ENCODE data around the gene FRMD4A.
"Not testable (repeated sequence)": the region's sequence is repeated elsewhere in the genome, so short reads cannot be mapped to it uniquely, and the experiment has no call there.

The FRMD4A gene

DNA sequence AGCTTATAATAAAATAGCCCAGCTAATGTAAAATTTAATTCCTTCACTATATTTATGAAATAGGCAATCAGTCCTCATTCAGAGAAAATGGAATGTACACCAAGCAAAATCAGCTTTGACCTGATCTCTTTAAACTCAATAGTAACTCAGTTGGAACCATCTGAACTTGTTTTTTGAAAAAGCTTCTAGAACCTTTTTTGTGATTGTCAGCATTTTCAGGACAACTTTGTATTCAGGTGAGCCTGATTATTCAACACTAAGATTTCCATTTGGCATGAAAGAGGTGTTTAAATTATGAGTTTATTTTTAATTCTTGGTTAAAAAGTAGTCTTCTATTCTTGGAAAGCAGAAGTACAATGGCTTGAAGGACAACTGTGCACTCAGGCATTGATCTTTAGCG, 89.5 kb downstream of the FRMD4A start:
- no peak for DNase-seq (ENCODE audit: low spot score)

DNA sequence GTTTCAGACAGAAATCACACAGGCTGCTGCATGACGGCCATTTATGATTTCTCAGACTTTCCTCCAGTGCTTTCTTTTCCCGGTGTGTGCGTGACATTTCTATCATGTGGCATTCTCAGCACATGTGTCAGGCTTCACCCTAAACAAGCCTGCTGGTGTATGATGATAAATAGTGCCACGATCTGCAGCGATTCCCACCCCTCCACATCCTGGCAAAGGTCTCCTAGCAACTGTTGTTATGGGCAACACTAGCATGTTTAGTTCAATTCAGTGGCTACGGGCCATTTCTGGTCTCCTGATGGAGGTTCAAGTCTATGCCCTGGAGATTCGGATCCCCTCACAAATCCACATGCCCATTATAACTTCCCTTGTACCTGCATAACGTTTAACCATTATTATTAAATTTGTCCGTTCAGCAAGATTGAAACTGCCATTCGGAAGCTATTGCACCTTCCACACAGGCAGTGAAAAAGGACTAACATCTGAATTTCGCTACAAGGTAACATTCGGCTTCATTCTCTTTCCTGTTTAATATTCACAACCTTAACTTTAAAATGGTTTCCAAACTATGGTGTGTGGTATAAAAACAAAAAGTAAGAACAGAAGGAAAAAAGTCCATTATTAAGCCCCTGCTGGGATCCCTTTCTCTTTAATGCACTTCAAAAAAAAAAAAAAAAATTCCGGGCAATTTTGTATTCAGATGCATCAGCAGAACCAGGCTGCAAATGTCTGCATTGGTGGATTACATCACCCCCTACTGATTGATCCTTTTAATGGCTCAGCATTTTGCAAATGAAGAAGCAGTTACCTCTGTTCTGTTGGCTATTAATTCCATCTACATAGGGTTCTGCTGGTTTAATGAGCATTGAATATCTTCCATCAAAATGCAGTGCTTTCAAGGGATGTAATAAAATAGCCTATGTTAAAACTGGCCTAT, 90.2 kb downstream of the FRMD4A start:
- no peak for DNase-seq (ENCODE audit: low spot score)

DNA sequence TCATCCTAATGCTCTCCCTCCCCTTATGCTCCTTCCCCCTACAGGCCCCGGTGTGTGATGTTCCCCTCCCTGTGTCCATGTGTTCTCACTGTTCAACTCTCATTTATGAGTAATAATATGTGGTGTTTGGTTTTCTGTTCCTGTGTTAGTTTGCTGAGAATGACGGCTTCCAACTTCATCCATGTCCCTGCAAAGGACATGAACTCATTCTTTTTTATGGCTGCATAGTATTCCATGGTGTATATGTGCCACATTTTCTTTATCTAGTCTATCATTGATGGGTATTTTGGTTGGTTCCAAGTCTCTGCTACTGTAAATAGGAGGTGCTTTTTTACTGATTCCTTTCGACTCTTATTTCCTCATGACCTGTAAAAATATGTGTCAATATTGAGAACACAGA, 92.1 kb downstream of the FRMD4A start:
- DNase-seq (ENCODE audit: low spot score): not testable (repeated sequence)

DNA sequence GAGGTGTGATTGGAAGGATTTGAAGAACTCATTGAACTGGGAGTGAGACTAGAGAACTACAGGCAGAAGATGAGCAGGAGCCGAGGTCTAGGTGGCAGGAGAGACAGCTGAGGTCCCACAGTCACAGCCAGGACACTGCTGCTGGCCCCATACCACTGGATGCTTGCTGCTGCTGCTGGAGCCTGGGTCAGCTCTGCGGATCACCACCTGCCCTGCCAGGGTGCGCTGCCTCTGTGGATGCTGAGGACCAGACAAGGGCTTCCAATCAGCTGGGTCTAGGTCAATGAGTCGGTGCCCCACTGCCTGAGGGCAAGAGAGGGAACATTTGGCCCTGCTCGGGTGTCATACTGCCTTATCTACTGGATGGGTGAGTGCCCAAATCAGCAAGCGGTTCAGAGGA, 94.4 kb downstream of the FRMD4A start:
- no peak for DNase-seq (ENCODE audit: low spot score)

DNA sequence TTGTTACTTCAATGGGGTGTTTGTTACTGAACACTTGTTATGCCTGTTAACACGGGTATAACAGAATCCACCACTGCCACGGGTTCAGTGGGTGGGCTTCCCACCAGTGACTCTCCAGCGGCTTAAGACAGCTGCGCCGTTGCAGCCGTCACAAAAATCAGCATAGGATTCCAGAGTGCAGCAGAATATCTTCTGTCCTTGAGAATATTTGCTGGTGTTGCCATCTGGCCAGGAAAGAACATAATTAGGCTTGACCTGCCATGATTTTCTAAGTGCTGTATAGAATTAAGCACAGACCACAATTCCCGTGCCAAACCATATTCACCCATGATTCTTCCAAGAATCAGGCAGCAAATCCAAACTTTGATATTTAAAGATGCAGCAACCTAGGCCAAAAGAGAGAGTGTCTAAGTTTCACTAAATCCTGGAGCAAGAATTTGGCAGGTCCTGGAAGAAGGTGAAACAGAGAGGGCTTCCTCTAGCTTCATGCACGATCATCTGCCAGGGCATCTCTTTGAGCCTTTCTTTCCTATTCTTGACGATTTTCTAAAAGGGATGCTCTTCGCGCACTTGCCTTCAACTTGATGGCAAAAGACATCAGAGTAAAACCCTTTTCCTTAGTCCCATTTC, 95.0 kb downstream of the FRMD4A start:
- no peak for DNase-seq (ENCODE audit: low spot score)

DNA sequence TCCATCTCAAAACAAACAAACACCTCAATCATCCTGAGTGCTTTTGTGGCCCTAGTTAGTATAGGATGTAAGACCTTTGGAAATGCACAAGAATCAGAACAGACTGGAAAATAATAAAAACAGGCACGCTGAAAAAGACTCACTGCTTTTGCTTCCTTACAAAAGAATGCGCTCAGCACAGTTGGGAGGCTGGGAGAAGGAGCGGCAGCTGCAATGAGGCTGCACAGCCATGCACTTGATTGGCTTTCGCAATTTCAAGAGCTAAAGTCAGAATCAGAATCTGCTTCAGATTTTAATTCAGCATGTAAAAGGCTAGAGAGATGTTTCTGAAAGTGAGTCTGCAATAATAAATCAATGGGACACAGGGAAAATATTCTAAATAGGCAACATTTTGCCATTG, 97.2 kb downstream of the FRMD4A start:
- no peak for DNase-seq (ENCODE audit: low spot score)

DNA sequence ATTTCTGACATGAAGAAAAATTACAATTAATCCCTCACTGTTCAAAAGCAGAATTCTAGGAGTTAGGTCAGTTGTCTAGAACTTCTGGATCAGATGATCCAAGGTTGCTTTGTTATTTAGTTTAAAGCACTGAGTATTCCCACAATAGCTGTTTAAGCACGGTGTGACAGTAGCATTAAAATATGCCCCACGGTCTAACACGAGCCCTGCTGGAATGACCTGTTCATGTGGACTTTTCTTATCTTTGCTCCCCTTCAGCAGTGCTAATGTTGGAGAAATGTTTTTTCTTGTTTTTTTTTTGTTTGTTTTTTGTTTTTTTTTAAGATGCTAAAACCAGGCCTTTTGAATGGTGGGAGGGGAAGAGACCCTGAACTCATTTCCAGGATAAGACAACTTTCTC, 101.9 kb downstream of the FRMD4A start:
- not testable (repeated sequence) for DNase-seq (ENCODE audit: low spot score)

DNA sequence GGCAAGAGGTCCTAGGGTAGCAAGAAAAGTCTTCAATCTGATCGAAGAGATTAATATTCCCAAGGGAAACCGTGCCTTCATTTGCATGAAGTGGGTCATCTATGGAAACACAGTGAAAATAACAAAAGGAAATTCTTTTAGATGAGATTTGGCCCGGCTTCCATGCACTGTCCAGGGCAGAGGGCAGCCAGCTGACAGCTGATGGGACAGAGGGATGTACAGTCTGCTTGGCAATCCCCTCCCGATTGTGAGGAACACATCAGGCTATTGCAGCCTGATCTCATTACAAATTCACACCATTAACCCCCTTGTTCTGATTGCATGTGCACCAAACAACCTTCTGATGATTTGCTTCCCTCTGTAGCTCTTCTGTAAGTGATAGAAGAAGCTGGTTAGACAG, 105.3 kb downstream of the FRMD4A start:
- DNase-seq (ENCODE audit: low spot score): no peak

DNA sequence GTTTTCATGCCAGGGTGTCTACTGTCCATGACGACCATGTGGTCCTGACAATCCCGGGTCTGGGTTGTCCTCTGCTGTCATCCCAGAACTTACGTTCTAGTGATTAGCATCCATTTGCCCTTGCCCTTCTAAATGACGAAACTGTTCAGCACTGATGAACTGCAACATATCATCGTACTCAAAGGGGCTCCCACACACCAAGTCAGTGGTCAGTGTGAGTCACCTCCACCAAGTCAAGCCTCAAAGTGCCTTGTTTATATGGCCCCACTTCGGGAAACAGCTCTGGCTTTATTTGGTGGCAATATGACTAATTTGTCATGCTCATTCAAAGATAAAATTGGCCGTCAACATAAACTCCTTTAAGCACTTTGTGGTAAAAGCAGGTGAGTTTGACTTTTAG, 110.7 kb downstream of the FRMD4A start:
- DNase-seq (ENCODE audit: low spot score): no peak

DNA sequence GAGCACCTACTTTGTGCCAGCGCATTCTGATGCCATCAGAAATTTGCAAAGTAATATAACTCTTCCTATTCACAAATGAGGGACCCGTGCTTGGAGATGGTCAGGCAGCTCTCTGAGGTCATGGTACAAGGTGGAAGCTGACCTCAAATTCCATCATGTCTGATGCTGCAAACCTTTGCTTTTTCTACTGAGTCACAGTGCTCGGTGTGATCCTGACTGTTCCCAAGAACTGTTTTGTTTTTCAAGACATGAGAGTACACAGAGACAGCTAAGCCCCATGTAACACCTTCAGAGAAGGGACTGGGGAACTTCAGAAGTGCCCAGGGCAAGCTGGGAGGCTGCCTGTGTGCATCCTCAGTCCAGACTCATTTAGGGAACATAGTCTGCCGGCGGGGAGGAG, 111.3 kb downstream of the FRMD4A start:
- DNase-seq (ENCODE audit: low spot score): no peak

DNA sequence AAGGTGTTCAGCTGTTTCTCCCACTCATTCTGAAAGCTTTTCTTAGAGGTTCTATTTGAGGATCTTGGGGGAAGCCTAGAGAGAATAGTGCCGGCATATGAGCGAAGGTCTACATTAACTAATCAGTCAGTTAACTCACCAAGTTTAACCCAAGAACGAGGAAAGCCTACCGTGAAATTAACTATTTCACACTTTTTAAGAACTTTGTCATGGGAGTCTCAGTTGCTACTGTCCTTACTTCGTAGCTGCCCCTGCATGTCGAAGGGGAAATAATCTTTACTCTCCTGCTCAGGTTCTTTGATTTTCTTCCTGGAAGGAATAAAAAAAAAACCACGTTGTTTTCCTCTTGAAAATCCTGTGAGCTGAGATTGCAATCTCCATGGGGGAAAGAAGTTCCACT, 115.1 kb downstream of the FRMD4A start:
- DNase-seq (ENCODE audit: low spot score): no peak

DNA sequence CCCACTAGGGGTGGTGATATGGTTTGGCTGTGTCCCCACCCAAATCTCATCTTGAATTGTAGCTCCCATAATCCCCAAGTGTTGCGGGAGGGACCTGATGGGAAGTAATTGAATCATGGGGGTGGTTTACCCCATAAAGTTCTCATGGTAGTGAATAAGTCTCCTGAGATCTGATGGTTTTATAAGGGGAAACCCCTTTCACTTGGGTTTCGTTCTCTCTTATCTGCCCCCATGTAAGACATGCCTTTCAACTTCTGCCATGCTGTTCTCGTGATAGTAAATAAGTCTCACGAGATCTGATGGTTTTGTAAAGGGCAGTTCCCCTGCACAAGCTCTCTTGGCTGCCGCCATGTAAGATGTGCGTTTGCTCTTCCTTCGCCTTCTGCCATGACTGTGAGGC, 117.0 kb downstream of the FRMD4A start:
- DNase-seq (ENCODE audit: low spot score): not testable (repeated sequence)

DNA sequence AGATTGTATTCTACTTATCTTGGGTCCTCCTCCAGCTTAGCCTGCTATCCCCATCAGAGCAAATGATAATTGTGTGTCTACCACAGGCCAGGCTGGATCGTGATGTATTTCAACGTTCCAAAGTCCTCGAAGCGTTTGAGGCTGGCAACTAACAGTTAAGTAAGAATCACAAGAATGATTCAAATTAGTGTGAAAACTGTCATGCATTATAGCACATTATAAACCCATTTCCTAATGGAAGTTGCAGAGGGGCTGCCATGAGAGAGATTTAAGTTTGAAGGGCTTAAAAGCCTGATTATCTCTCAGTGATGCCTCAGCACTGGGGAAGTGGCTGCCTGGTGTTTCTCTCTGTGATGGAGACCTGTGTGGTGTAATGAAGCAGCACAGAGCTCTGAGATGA, 119.1 kb downstream of the FRMD4A start:
- DNase-seq (ENCODE audit: low spot score): no peak

DNA sequence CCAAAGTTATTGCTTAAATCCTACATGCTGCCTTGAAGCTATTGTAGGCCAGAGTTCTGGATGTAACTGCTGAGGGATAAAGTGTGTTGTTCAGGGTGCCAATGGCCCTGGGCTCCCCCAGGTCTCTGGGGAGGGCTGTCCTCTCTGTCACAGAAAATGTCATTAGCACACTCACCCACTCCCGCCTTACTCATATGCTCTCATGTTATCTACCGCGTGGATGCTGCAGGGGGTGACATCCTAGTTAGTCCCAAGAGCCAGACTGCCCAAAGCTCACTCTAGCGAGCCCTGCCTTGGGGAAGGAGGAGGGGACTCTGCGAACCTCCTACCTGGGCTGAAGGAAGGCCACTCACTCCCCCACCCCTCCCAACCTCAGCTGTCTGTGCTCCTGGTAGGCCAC, 122.5 kb downstream of the FRMD4A start:
- DNase-seq (ENCODE audit: low spot score): no peak

DNA sequence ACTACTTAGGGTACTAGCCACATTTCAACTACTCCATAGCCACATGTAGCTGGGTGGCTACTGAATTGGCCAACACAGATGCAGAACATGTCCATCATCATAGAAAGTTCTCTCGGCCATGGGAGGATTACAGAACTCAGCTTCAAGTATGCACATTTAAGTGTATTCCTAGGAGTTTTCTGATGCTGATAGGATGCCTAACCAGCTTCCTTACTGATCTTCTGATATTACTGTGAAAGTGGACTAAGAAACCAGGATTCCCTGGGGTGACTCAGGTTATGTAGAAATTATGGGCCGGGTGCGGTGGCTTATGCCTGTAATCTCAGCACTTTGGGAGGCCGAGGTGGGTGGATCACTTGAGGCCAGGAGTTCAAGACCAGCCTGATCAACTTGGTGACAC, 125.5 kb downstream of the FRMD4A start:
- DNase-seq (ENCODE audit: low spot score): no peak

DNA sequence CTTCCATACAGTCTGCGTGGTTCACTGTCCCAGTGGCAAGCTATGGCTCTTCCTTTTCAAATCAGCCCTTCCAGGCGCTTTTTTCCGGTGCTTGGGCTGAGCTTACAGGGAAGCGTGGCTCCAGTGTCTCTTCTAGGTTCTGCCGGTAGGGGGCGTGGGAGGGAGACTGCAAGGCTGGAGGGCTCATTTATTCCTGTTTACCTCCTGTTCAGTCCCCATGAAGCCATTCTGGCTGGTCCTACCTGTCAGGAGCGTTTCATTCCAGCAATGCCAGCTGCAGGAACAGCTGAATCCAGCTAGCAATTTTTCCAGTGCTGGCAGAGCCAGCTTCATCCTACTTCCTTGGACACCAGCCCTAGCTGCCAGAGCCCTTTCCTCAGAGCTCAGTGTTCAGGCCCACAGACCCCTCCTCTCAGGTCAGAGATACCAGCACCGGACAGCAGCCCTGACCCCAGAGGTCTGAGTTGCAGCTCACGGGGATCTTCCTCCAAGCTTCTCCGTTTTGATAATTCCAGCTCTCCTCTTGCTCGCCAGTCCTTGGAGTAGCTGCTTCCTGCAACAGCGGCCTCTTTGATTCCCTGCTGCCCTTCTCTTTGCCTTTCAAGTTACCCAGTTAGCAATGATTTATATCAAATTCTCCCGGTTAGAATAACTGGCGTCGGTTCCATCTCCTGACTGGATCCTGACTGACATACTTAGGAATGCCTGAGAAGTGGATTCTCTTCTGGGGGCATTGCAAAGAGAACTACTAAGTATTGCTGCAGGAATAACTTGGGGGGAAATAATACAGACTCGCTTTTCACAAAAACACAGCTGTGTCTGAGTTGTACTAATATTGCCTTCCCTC, 129.8 kb downstream of the FRMD4A start:
- DNase-seq (ENCODE audit: low spot score): peak; percentile 22

DNA sequence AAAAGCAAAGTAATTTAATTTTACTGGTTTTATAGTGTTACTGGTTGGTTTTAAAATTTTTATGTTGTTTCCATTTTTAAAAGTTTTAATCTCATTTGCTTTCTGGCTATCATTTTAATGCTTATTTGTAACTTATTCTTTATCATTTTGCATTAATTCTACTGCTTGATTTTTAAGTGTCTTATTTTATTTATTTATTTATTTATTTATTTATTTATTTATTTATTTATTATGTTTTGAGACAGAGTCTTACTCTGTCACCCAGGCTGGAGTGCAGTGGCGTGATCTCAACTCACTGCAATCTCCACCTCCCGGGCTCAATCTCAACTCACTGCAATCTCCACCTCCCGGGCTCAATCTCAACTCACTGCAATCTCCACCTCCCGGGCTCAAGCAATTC, 131.6 kb downstream of the FRMD4A start:
- not testable (repeated sequence) for DNase-seq (ENCODE audit: low spot score)

DNA sequence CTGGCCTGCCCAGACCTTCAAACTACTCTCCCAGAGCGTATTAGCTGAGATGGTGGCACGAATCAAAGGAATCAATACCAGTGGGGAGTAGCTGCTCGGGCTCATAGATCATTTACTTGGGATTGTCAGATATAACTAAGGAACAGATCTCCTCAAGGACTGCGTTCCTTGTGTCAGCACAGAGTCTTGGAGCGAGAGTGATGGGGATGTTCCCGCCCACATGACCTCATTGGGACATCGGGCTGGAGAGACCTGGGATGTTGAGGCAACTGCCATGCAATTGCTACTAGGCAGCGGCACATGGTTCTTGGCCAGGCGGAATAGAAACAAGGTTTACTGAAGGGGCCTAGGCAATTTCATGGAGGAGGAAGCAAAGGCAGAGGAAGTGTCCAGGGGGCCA, 132.6 kb downstream of the FRMD4A start:
- no peak for DNase-seq (ENCODE audit: low spot score)

DNA sequence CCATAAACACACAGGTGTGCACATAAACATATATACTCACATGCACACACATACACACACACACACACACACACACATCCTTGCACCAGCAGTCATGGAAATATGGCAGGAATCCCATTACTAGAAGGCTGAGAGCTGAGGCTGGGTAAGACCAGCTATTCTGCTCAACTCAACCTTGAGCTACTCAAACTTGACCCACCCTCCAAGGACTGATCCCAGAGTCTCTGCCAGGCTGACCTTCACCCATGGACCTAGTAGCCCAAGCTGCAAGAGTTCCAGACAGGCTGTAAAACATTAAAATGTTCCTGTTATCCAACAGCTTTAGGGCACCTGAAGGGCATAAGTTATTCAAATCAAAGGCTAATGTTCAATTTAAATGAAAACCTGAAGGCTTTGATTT, 134.6 kb downstream of the FRMD4A start:
- no peak for DNase-seq (ENCODE audit: low spot score)

DNA sequence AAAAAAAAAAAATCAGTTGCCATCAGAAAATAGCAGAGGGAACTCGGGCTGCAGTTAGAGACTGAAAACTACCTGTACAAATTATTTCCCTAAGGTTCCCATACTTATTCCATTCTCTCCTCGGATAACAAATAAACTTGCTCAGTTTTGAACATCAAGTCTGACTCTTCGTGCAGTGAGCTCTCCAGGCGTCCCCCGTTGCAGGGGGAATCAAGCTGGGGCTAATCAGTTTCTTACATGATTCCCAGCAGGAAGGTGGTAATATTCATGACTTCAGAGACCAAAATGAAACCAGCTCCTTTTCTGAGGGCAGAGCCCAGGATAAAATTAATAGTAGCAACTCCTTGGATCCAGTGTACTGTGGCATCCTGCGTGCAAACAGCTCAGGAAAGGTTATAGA, 135.3 kb downstream of the FRMD4A start:
- no peak for DNase-seq (ENCODE audit: low spot score)

DNA sequence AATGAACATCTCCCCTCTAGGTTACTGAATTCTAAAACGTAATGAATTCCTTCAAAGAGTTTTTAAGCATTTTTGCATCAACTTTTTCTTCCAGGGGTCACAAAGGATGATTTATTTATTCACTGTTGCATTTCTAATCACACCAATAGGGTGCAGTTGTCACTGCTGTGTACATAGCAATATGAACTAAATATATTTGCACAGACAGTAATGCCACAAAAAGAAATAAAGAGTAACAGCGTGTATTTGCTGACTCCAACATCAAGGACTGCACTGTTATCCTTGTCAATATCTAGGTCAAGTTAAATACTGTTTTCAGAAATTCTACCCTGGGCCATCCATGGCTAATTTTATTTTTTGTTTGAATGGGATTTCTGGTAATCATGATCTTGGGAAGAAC, 138.0 kb downstream of the FRMD4A start:
- DNase-seq (ENCODE audit: low spot score): no peak

DNA sequence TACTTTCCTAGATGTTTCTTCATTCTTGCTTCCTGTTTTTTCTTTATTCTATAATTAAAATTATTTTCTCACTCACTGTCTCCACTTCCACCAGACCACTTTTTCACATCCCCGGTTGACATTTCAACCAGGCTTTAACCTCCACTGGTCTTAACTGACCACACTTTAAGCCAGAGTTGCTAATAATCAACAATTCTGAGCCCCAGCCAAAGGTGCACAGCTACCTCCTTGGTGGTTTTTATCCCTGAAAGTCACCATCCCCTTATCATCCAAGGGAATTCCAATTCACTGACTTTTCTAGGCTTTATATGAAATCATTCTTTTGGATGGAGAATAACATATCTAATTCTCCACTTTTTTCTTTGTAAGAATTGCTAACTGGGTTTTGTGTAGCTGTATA, 138.9 kb downstream of the FRMD4A start:
- no peak for DNase-seq (ENCODE audit: low spot score)

DNA sequence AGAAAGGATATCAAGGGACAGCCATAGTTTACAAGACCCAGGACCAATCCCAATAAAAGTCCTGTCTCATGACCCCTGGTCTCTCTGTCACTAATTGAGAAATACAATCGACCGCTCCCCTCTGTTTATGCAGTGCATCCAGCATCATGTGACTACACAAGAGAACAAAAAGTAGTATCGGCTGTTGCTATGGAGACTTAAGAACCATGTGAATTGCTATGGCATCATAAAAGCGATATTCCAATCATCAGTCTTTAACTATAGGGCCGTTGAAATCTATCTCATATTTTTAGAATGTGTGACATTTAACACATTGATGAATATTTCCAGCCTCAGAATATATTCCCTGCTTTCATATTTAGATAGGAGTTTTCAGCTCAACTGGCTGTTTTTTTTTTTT, 139.3 kb downstream of the FRMD4A start:
- no peak for DNase-seq (ENCODE audit: low spot score)

All from AG20443 (cell line).